GM19099 (cell line): ENCODE data around the gene SLC9A8.

Experiments used
- POLR2A ChIP-seq: IDR thresholded peaks from 3 replicates; pipeline ENCODE4 v1.6.1; 2011; ENCODE audit warnings: low read depth; ENCODE audit not compliant: insufficient read length; ENCODE audit errors: extremely low read depth

SLC9A8 gene, protein sequence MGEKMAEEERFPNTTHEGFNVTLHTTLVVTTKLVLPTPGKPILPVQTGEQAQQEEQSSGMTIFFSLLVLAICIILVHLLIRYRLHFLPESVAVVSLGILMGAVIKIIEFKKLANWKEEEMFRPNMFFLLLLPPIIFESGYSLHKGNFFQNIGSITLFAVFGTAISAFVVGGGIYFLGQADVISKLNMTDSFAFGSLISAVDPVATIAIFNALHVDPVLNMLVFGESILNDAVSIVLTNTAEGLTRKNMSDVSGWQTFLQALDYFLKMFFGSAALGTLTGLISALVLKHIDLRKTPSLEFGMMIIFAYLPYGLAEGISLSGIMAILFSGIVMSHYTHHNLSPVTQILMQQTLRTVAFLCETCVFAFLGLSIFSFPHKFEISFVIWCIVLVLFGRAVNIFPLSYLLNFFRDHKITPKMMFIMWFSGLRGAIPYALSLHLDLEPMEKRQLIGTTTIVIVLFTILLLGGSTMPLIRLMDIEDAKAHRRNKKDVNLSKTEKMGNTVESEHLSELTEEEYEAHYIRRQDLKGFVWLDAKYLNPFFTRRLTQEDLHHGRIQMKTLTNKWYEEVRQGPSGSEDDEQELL

DNA sequence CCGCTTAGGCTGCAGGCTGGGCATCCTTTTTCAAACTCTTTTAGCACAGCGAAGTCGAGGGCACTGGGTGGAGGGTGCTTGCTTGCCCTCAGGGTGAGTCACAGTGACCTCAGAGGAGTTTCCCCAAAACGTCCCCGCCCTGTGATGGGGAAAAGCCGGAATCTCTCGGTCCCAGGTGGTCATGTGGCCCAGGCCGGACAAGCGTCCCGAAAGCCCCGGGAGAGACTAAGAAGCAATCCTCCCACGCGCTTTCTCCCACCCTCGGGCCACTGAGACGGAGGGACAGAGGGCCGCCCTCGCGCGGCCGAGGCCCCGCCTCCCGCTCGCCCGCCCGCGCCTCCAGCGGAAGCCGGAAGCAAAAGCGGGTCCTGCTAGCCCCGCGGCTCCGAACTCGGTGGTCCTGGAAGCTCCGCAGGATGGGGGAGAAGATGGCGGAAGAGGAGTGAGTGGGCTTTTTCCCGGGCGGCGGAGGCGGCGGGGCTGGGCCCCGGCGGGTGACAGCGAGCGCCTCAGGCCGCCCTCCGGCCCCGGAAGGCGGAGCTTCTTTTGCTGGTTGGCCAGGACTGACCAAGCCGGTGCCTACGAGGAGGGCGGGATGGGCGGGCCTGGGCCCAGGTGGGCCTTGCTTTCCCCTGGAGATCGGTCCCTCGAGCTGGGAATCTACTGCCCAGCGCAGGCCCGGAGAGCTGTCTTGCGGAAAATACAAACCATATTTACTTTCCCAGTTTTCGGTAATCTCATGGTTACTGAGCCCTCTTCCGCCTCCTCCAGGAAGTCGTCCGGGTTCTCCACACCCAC, at the start of gene SLC9A8:
SLC9A8 (plus strand) TSS at position 322 of the 798 bp plus-strand sequence; CDS start at position 417, 95 bp downstream.
- TF ChIP-seq POLR2A: peak; percentile 76

GRCh38 chr20:49762940-49763766, 49.5 kb upstream of the SLC9A8 start:
- TF ChIP-seq POLR2A: no peak

GRCh38 chr20:49765413-49765736, 47.3 kb upstream of the SLC9A8 start:
- no peak for TF ChIP-seq POLR2A

- TF ChIP-seq POLR2A: no peak
Observed at GRCh38 chr20:49765846-49766541, 46.6 kb upstream of the SLC9A8 start.

DNA sequence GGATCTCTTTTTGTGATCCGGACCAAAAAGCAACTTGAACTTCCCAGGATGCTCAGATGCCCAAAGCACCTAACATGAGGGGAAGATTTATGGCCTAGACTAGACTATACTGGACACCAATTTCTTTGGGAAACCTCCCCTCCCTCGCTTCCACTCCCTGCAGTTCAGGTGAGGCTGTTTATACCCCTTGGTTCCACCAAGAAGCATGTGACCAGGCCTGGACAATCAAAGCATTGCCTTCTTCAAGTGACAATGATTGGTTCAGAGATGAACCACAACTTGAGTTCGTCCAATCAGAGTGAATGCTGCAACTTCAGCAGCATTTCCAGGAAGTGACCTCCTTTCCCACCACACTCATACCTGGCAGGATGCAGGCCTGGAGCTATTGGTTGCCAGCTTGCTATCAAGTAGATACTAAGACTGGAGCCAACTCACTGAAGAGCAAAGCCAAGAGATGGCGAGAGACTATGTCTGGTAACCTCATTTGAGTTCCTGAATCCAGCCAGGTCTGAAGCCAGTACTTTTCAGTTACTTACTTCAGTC, 45.6 kb upstream of the SLC9A8 start:
- no peak for TF ChIP-seq POLR2A

DNA sequence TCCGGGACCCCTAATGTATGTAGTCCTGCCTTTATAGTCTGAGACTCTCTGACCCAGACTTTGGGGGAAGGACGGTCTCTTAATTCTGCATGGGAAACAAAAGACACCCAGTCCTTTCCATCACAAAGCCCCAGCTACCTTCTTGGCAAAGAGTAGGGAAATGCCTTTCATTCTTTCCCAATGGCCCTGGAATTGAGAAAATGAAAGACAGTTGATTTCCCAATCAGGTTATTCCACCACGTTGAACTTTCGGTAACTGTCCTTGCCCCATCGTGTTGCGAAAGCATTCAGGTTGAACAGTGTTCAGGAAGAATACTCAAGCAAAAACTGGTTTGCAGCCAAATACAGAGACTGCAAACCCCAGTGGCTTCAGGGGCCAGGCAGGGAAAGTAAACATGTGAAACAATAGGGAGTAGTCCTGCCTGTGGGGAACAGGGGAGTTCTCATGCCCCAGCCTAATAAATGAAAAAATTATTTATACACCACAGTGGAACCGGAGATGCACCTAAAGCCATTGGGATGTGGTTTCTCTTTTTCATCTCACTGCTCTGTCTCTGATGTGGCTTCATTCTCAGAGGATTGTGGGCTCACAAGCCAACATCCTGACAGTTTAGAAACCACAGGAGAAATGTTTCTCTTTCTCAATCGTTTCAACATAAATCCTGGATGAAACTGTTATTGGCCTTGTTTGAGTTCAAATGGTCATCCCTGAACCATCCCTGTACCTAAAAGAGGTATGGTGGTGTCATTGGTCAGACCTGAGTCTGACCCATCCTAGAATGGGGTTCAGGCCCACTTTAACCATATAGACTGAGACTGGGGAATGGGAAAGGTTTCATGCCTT, 44.2 kb upstream of the SLC9A8 start:
- TF ChIP-seq POLR2A: no peak

GRCh38 chr20:49769048-49769581, 43.5 kb upstream of the SLC9A8 start:
- TF ChIP-seq POLR2A: no peak

- no peak for TF ChIP-seq POLR2A
Observed at GRCh38 chr20:49770634-49771033, 42.0 kb upstream of the SLC9A8 start.

DNA sequence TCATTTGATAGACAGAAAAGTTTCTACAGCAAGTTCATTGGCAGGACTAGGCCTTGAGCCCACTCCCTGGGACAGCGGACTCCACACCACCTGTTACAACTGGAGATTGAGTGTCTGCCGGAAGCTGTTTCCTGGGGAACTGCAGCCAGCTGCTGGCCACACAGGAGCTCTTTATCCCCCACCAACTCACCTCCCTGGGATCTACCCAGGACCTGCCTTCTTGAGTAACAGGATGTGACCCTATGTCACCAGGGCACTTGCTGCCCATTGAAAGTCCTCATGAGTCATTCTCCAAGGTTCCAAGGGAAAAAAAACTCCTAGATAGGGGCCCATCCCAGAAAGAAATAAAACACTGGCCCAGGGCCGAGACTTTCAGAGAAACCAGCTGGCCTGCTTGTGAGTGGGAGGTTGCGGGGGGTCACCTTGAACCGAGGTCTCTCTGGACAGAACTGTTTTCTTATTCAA, 37.4 kb upstream of the SLC9A8 start:
- TF ChIP-seq POLR2A: no peak

- TF ChIP-seq POLR2A: no peak
Observed at GRCh38 chr20:49779972-49780371, 32.7 kb upstream of the SLC9A8 start.

GRCh38 chr20:49781676-49782075, 31.0 kb upstream of the SLC9A8 start:
- TF ChIP-seq POLR2A: no peak

DNA sequence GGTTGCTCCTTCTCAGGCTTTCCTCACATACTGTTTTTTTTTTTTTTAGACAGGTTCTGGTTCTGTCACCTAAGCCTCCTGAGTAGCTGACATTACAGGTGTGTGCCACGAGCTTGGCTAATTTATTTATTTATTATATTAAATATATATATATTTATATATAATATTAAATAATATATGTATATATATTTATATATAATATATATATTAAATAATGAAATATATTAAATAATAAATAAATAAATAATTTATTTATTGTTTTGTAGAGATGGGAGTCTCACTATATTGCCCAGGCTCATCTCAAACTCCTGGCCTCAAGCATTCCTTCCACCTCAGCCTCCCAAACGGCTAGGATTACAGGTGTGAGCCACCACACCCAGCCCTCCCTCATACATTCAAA, 28.3 kb upstream of the SLC9A8 start:
- TF ChIP-seq POLR2A: no peak
